ENCODE measurements around the gene PRAMEF9. TPM values are rescaled to one million over a fixed set of nuclear protein-coding genes. Genes with fewer than 3 reads are reported as not detected.

Gene PRAMEF9
- total and polyA plus RNA-seq, 5 experiments from 2014 or later = not detected

Other genes with a start within 250 kb of the PRAMEF9 start
- gene PRAMEF6, start 224.3 kb upstream of the PRAMEF9 start, total RNA-seq = not detected
- not detected for gene PRAMEF6, start 224.3 kb upstream of the PRAMEF9 start, polyA plus RNA-seq
- not detected for gene PRAMEF27, start 115.3 kb upstream of the PRAMEF9 start, total RNA-seq
- gene PRAMEF27, start 115.3 kb upstream of the PRAMEF9 start, polyA plus RNA-seq = not detected
- not detected for gene HNRNPCL3, start 111.1 kb upstream of the PRAMEF9 start, total RNA-seq
- gene HNRNPCL3, start 111.1 kb upstream of the PRAMEF9 start, polyA plus RNA-seq = not detected
- gene PRAMEF25, start 101.1 kb upstream of the PRAMEF9 start, total RNA-seq = not detected
- not detected for gene PRAMEF25, start 101.1 kb upstream of the PRAMEF9 start, polyA plus RNA-seq
- gene HNRNPCL2, start 55.0 kb upstream of the PRAMEF9 start, total RNA-seq = not detected
- gene HNRNPCL2, start 55.0 kb upstream of the PRAMEF9 start, polyA plus RNA-seq = not detected
- not detected for gene PRAMEF26, start 15.8 kb upstream of the PRAMEF9 start, total RNA-seq
- not detected for gene PRAMEF26, start 15.8 kb upstream of the PRAMEF9 start, polyA plus RNA-seq
- gene HNRNPCL4, start 6.2 kb upstream of the PRAMEF9 start, total RNA-seq = not detected
- not detected for gene HNRNPCL4, start 6.2 kb upstream of the PRAMEF9 start, polyA plus RNA-seq
- not detected for gene PRAMEF13, start 29.6 kb downstream of the PRAMEF9 start, total RNA-seq
- not detected for gene PRAMEF13, start 29.6 kb downstream of the PRAMEF9 start, polyA plus RNA-seq
- not detected for gene PRAMEF18, start 54.3 kb downstream of the PRAMEF9 start, total RNA-seq
- gene PRAMEF18, start 54.3 kb downstream of the PRAMEF9 start, polyA plus RNA-seq = not detected
- not detected for gene PRAMEF5, start 82.3 kb downstream of the PRAMEF9 start, total RNA-seq
- gene PRAMEF5, start 82.3 kb downstream of the PRAMEF9 start, polyA plus RNA-seq = not detected
- not detected for gene PRAMEF8, start 113.3 kb downstream of the PRAMEF9 start, total RNA-seq
- not detected for gene PRAMEF8, start 113.3 kb downstream of the PRAMEF9 start, polyA plus RNA-seq
- not detected for gene PRAMEF33, start 131.7 kb downstream of the PRAMEF9 start, total RNA-seq
- not detected for gene PRAMEF33, start 131.7 kb downstream of the PRAMEF9 start, polyA plus RNA-seq
- gene PRAMEF15, start 143.7 kb downstream of the PRAMEF9 start, total RNA-seq = not detected
- gene PRAMEF15, start 143.7 kb downstream of the PRAMEF9 start, polyA plus RNA-seq = not detected
- not detected for gene PRAMEF14, start 175.3 kb downstream of the PRAMEF9 start, total RNA-seq
- gene PRAMEF14, start 175.3 kb downstream of the PRAMEF9 start, polyA plus RNA-seq = not detected
- gene PRAMEF19, start 200.1 kb downstream of the PRAMEF9 start, total RNA-seq = not detected
- gene PRAMEF19, start 200.1 kb downstream of the PRAMEF9 start, polyA plus RNA-seq = not detected
- gene PRAMEF17, start 217.8 kb downstream of the PRAMEF9 start, total RNA-seq = not detected
- gene PRAMEF17, start 217.8 kb downstream of the PRAMEF9 start, polyA plus RNA-seq = not detected
- gene PRAMEF20, start 238.6 kb downstream of the PRAMEF9 start, total RNA-seq = not detected
- gene PRAMEF20, start 238.6 kb downstream of the PRAMEF9 start, polyA plus RNA-seq = not detected

Measured in naive thymus-derived CD8-positive, alpha-beta T cell (primary cell).